GM18505 (cell line): ENCODE data around the gene MACROD1.

Experiments used
- ATAC-seq: cut with Tn5 transposase; IDR thresholded peaks from one replicate; pipeline ENCODE4 v1.9.1; 2021; ENCODE audit not compliant: unreplicated experiment
- POLR2A ChIP-seq: IDR thresholded peaks from 4 replicates; pipeline ENCODE4 v1.6.1; 2011; ENCODE audit warnings: borderline replicate concordance; ENCODE audit not compliant: insufficient read depth, insufficient read length; ENCODE audit errors: extremely low read depth

Gene MACROD1

GRCh38 chr11:64126796-64127195 lies 39.1 kb downstream of the MACROD1 start:
- no peak for TF ChIP-seq POLR2A
- ATAC-seq: no peak

DNA sequence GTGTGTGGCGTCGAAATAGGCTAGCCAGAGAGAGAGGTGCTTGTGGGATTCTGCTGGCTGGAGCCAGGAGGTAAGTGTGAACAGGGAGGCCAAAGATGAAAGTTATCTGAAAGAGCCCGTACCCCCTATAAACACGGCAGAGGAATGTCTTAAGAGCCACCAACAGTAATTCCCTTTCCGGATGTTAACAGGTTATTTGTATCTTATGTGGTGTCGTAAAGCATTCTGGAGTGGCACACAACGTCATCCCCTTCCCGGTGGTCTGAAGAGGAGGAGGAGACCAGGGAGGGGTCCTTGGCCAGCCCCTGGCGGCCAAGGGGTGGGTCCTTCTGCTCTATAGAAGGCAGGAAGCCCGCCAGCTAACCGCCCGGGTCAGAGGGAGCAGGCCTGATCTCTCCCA lies 39.5 kb downstream of the MACROD1 start:
- no peak for TF ChIP-seq POLR2A
- no peak for ATAC-seq

DNA sequence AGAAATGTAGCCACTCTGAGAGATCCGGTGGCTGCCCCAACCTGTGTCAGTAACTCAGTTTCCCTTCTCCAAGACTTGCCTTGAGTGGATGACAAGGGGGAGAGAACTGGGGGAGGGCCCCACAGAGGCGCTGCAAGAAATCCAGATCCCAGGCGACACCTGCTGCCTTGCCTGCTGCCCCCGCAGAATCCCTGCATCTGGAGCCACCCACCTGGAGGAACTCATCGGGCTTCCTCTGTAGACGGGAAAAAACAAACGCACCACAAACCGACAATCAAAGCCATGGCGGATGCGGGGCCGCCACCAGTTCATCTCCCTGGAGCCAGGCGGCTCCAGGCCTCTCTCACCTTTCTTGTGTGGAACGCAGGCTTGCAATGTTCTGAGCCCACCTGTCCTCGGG lies 40.2 kb downstream of the MACROD1 start:
- no peak for TF ChIP-seq POLR2A
- ATAC-seq: no peak

DNA sequence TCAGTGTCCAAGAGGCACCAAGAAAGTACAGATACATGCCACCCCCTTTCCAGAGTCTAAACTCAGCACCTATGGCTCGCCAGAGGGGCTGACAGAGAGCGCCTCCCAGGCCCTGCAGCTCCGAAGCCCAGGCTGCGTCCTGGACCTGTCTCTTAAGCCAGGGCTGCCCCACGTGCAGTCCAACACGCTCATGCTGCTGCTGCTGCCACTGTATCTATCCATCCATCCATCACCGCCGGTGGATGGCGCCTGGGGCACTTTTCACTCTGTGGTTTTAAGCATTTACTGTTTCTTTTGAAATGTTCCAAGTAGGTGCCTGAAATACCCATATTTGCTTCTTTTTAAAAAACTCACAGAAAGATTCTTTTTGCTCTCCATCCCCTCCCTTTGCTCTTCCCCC lies 41.8 kb downstream of the MACROD1 start:
- TF ChIP-seq POLR2A: no peak
- ATAC-seq: no peak

- TF ChIP-seq POLR2A: no peak
- ATAC-seq: no peak
These were observed 42.2 kb downstream of the MACROD1 start for GRCh38 chr11:64123679-64124078.

DNA sequence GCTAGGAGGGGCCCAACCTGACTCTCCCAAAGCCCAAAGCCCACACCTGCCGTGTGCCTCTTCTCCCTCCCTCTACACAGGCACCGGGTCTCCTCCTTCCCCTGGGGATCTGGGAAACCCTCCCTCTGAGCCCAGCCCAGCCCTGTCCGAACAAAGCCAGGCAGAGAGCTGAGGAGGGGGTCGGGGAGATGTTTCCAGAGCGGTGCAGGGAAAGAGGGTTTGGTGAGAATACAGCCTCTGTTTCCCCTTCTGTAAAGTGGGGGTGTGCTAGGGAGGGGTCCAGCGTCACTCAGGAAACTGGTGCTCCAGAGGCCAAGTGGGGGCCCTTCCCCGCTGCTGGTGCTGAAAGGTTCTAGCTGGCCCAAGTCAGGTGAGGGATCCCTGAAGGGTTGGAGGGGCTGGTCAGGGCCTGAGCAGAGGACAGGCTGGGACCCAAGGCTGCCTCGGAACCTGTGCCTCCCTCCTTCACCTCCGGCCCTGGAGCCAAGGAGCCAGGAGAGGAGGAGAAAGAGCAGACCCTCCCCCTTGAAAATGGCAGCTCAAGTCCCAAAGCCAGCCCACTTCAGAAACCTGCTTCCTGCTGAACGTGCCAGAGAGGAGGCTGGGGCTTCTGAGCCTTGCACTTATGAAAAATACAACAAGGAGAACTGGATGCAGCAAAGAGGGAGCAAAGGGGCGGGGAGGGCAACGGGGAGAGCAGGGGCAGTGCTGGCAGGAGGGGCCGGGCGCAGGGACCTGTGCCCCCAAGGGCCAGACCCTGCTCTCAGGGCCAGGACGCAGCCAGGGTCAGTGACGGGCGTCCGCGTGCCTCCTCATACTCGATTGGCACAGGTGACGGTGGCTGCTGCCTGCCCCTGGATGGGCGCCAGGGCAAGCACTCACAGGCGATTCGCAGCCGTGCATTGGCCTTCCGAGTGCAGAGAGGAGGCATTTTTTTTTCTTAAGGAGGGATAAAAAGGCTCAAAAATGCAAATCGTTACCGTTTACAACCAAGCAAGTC lies 43.2 kb downstream of the MACROD1 start:
- no peak for TF ChIP-seq POLR2A
- ATAC-seq: no peak

DNA sequence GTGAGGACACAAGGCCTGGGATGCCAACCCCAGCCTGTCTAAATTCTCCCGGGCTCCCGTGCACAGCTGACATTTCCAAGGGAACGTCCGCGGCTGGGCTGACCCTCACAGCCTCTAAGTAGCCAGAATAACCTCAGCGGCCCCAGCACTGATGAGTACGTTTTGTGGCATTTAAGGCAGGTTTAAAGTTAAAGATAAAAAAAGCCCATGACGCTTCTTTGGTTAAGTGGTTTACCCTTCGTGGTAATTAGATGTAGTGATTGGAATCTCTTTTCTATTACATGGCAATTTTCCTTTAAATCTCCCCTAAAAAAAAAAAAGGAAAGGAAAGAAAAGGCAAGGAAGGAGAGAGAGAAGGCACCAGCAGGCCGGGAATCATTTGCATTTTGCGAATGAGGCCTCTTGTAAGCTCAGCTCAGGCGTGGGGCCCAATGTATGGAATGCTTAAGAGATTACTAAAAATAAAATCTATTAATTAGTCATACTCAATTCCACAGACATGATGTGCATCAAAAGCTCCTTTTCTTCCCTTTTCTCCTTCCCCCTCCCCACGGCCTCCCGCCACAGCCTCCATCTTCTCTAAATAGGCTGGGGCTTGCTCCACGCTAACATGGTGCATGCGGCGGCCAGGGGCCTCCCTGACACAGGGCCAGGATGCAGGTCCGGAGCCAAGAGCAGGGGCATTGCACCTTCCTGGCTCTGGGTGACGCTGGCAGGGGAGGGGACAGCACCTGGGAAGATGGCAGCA lies 44.1 kb downstream of the MACROD1 start:
- ATAC-seq: no peak
- no peak for TF ChIP-seq POLR2A

DNA sequence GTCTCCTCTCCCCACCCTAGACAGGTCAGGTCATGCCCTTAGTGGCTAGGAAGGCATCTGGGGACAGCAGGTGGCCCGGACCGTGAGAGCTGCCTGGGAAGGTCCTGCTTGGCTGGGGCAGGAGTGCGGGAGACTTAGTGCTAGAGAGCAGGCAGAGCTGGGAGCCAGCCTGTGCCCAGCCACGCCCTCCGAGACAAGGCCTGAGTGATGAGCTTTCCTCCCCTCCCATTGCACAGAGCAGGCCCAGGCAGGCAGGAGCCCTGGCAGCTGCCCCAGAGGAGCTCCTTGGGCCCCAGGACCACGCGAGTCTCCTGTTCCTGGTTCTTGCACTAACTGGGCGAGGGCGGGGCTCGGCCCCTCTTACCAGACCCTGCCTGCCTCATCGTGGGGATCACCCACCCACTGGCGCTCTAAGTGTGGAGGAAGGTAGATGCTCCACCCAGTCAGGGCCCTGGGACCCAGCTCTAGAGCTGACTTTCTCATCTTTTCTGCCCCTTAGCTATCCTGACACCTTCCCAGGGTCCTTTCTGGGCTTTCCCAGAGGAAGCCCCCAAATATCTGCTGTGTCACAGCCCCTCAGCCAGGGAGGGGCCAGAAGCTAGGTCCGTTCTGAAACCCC lies 44.9 kb downstream of the MACROD1 start:
- no peak for TF ChIP-seq POLR2A
- no peak for ATAC-seq

GRCh38 chr11:64119700-64120099 lies 46.2 kb downstream of the MACROD1 start:
- TF ChIP-seq POLR2A: no peak
- no peak for ATAC-seq

DNA sequence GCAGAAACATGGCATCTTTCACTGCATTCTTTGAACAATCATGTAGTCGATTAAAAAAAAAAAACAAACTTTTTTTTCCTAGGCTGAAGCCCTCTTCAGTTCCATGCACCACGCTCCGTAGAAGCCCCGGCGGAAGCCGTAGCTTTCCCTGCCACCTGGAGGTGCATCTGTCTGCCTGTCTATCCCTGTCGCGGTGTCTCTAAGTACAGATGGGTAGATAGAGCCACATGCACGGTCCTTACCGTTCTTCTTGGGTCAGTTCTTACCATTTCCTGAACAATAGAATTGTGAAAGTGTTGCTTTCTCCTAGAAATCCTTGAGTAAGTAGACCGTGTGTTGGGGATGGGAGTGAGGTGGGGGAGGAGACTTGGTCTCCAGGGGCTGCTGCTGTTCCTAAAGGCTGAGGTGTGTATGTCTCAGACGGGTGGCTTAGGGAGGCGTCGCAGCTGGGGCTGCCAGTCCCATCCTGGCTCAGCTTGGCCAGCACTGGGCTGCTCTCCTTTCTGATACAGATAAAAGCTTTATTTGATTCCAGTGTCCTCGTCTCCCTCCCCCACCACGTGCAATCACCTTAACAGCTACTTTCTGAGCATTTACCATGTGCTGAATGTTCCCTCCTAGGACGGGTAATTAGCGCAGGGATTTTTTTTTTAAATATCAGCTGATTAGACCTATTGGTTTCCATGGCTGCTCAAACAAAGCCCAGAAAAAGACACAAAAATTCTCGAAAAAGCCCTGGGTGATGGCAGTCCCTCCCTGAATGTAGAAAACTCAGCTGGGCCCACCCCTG lies 46.8 kb downstream of the MACROD1 start:
- TF ChIP-seq POLR2A: no peak
- no peak for ATAC-seq

- ATAC-seq: no peak
- no peak for TF ChIP-seq POLR2A
These were observed 48.0 kb downstream of the MACROD1 start for GRCh38 chr11:64117763-64118459.
